DOHH2 (cell line): ENCODE measurements around the gene AVPR2.

ENCODE experiments used
- CTCF ChIP-seq: fragments of 200-600 bp; sonication (generic); IDR thresholded peaks from one replicate; pipeline ENCODE4 v1.5.1; 2014; ENCODE audit warnings: antibody characterized with exemption, mild to moderate bottlenecking, low read depth, low read length; ENCODE audit not compliant: poor library complexity, severe bottlenecking
- EZH2phosphoT487 ChIP-seq: fragments of 200-600 bp; sonication (generic); IDR thresholded peaks from 2 replicates; pipeline ENCODE4 v1.6.1; 2017; ENCODE audit warnings: borderline replicate concordance, mild to moderate bottlenecking, antibody characterized with exemption, low read length, moderate library complexity, mixed read lengths

DNA sequence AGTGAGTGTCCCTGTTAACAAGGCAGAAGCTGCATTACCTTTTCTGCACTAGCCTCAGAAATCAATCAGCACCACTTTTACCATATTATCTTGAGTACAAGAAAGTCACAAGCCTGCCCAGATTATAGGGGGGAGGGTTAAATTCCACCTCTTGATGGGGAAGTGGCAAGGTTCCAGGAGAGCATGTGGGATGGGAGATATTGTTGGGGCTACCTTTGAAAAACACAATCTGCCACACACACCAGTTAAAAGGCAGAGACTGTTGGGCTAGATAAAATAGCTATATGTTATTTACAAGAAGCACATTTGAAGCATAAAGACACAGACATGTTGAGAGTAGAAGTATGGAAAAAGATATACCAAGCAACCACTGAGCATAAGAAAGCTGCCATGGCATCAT is 6.6 kb upstream of the AVPR2 start:
- TF ChIP-seq CTCF (no peak), EZH2phosphoT487 (no peak)
